GM04504 (cell line): ENCODE data around the gene ANKRD13B.

Experiments used
- DNase-seq: peaks from one replicate; pipeline ENCODE4 v3.0.0-alpha.2; 2012; ENCODE audit warnings: low read depth

Gene ANKRD13B

GRCh38 chr17:29581583-29582253 lies 11.2 kb upstream of the ANKRD13B start:
- no peak for DNase-seq

DNA sequence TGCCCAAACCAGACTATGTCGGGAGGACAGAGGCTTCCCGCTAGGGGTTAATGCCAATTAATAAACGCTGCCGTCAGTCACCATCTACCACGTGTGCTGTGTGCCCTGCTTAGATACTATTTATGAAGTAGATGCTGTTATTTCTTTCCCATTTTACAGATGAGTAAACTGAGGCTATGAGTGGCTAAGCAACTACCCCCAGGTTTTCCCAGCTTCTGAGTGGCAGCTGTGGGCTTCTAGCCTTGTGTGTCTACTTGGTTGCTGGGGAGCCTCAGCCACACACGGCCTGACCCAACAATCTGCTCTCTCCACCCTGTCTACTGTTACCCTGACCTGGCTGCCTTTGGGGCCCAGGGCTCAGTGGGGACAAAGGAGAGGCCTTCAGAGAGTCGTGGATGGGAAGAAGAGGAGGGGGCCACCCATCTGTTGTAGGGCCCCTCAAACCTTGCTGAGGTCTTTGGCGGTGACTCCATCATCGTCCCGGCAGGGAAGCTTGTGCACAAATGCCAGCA lies 10.6 kb upstream of the ANKRD13B start:
- no peak for DNase-seq

- DNase-seq = no peak
These were observed 10.2 kb upstream of the ANKRD13B start for GRCh38 chr17:29582772-29583171.

- no peak for DNase-seq
These were observed 9.3 kb upstream of the ANKRD13B start for GRCh38 chr17:29583324-29584248.

DNA sequence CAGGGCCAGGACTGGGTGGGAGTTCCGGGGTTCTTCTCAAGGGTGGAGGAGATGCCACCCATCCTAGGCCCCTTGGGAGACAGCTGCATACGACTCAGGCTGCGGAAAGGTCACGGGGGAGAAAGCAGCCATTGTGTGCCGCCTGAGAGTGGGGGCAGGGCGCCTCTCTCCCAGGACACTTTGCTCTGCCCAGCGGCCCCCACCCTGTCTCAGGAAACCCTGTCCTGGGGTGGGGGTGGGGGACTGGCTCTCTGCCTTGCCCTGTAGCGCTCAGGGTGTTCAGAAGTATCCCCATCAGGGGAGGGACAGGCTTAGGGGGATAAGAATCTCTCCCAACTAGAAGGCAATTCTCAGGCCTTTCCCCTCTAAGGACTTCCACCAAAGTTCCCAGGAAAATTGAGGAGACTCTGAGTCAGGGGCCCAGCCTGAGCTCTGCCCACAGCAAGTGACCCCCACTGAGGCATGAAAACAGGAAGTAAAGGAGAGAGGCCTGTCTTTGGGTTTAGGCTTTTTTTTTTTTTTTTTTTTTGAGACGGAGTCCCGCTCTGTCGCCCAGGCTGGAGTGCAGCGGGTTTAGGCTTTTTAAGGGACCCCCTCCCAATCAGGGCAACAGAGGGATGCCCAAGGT lies 8.4 kb upstream of the ANKRD13B start:
- no peak for DNase-seq

DNA sequence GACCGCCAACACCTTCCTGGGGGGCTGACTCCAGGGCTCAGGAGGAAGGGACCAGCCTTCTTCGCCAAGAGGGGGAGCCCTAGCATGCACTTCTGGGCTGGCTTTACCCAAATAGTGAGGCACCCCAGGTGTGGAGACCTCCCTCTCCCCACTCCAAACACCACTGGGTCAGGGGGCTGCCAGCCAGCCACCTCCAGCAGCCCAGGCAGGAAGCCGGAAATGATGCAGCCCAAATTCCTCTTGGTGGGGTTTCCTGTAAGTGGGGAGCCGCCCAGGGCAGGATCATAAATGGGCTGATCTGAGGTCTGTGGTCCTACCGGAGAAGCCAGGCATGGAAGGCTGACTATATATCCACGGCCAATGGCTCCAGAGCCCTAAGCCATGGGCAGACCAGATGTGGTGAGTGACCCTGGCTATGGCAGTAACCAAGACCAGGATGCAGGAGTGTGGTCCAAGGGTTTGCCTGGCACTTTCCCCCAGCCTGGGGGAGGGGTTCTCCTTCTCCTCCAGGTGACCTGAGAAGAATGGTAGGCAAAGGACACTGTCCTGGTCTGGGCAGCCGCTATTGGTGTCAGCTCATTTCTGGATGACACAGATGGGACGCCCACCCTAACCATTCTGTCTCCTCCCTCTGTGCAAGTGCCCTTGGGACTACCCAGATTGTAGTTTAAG lies 7.7 kb upstream of the ANKRD13B start:
- DNase-seq = no peak

DNA sequence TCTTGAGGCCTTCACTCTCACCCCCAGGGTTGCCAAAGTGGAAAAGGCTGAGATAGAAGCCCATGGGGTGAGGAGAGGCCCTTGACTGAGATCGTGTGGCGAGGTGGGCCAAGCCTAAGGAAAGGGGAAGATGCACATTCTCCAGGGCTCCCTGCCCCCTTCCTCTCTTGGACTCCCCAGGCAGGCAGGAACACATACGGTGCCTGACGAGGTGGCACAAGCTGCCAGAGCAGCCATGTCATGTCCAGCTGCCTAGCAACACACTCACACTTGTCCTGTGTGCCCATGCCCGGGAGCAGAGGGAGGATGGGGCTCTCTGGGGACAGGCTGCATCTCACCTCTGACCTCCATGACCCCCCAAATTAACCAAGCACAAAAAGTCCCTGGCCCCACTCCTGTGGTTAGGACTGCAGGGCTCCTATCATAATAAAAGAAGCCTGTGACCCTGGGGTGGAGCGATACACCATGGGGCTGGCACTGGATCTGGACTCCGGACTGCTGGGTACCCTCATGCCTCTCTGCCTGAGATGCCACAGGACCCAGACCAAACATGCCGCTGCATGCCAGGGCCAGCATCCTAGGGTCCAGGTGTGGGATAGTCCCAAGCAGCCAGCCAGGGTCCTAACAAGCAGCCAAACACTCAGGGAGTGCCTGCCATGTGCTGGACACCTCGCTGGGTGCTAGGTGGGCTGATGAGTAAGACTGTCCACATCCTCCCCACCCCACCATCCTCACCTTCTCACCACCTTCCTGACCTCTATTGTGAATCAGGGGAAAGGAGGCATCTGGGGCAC lies 6.1 kb upstream of the ANKRD13B start:
- DNase-seq = no peak

DNA sequence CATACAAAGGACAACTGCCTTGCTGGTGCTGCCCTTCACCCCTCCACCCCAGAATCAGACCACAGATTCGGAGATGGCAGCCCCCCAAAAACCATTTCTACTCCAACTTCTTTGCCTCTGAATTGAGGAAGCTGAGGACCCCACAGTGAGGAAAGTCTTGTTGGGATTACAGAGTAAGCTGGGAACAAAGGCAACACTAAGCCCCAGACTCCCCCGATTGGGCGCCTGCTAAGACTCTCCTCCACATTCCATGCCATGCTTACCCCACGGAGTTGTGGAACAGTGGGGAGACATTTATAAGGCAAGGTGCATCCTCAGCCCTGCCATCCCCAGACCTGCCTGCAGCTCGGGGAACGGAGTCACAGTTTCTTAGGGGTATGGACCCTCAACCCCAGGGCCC lies 5.3 kb upstream of the ANKRD13B start:
- no peak for DNase-seq

- DNase-seq = no peak
These were observed 4.8 kb upstream of the ANKRD13B start for GRCh38 chr17:29588017-29588561.

DNA sequence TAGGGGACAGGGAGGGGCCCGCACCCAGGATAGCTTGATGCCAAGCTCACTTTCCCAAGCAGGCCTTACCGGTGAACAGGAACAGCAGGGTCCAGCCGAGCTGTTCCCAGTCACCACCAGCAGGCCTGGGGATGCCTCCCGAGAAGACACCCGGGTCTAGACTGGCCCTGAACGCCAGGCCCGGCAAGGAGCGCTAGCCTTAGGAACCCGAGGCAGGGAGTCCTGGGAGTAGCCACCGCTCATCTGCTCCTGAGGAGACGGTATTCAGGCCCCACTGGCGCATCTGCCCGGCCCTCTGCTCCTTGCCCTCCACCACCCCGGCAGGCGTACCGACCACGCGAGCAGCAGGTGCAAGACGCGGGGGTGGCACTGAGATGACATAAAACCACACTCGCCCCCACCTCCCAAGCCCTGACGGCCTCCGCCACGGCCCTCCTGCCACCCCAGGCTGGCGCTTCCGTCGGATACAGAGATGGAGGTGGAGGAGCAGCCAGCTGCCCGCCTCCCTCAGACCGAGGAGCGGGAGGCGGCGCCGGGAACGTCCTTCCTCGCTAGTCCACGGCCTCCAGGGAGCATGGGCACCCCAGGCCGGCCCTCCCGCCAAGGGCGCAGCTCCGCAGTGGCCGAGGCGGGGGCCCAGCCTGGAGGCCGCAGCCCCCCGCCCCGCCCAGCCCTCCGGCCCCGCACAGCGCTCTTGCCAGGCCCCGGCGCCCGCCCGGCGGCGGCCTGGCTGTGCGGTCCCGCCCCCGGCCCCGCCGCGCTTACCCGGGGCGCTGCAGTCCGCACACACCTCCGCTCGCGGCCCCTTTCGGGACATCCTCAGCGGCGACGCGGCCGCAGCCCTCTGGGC lies 4.1 kb upstream of the ANKRD13B start:
- DNase-seq = no peak

DNA sequence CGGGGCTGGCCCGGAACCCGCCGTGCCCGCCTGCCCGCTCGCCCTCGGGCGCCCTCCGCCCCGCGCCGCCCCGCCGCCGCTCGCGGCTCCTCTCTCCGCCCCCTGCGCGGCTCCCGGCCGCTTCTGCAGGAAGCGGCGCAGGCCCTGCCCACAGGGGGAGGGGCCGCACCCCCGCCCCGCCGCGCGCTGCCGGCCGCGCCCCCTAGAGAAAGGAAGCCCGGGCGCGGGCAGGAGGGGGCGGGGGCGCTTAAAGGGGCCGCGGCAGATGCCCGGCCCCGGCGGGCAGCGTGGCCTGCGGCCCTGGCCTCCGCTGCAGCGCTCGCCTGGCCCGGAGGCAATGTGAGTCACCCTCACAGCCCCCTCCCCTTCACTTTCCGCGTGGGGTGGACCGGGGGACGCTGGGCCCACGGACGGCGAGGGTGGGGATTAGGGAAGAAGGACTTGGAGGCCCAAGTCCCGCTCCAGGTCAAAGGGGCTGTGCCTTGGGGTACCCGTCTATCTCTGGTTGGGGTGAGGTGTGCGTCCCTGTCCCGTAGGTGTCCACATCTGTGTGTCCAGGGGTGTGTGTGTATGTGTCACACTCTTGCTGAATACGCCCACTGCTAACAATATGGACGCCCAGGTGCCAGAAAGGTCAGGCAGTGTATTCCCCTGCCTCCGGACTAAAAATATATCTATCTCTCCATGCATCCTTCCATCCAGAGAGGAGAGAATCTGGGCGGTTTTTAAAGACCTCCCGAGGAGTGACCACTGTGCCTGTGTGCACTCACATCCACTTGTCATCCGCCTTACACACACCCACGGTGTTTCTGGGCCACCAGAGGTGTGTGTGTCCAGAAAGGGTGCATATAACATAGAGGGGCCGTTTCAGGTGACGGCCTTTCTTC lies 3.2 kb upstream of the ANKRD13B start, which contains the start of gene GIT1:
Gene GIT1 (minus strand): TSS at position 125 of the 887 bp plus-strand sequence. CDS start 270 bp downstream, outside the sequence.
- peak; percentile 68 for DNase-seq

DNA sequence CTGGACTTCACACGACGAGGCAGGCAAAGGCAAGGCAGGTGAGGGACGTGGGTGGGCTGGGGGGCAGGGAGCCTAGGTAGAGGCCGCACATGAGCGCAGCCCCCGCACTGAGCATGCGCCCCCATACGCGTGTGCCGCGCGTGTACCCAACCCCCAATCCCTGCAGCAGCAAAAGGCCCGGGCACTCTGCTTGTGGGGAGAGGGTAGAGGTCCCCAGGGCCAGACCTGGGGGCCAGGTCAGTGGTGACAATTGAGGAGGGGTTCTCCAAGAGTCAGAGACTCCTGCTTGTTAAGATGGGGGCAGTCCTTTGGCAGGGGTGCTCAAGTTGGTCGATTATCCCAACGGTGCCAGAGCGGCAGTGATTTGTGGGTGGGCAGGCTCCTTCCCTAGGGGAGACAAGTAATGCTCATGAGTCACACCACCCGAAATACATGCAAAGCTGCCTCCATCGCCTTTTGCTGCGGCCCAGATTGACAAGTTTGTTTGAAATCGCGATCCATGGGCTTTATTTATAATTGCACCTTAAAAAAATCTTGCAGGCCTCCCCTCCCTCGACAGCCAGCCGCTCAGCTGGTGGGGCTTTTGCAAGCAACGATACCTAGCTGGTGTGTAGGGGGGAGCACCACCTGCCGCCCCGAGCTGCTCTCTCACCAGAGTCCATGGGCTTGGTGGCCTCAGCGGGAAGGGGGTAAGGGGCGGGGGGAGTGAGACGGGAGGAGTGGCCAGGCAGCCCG lies 2.4 kb upstream of the ANKRD13B start:
- no peak for DNase-seq

GRCh38 chr17:29591146-29591736 lies 1.7 kb upstream of the ANKRD13B start:
- no peak for DNase-seq

GRCh38 chr17:29591737-29592608 lies 959 bp upstream of the ANKRD13B start:
- DNase-seq = no peak

GRCh38 chr17:29593591-29594518 lies 923 bp downstream of the ANKRD13B start:
- DNase-seq = no peak
